Stomach (tissue), 9 donors: ENCODE results near the gene MLLT6. TPM values are rescaled to one million over a fixed set of nuclear protein-coding genes. Genes with fewer than 3 reads are reported as not detected.
A peak's percentile ranks its signal among the peaks of the same experiment; 100 is the strongest.
"Not testable (repeated sequence)": the region's sequence is repeated elsewhere in the genome, so short reads cannot be mapped to it uniquely, and the experiment has no call there.

ENCODE experiments used
- DNase-seq, 2 donors: peaks; one replicate each; pipeline versions ENCODE4 v3.0.0 to v3.0.0-alpha.2; 2013 to 2019
- H3K27ac ChIP-seq, 5 donors: fragments of 200-600 bp in 4 of 5; sonication (generic) in 4 of 5; one replicate each; pipeline ENCODE4 v1.5.1; 2013 to 2019; ENCODE audit warnings: mild to moderate bottlenecking in 1 of 5, moderate library complexity in 1 of 5
- H3K27me3 ChIP-seq, 3 donors: fragments of 200-600 bp; sonication (generic); one replicate each; pipeline ENCODE4 v1.5.1; 2017 to 2019; ENCODE audit warnings: mixed run types in 1 of 3
- H3K36me3 ChIP-seq, 4 donors: fragments of 200-600 bp; sonication (generic); 1 replicate in 3 of 4; 2 replicates in 1 of 4; pipeline ENCODE4 v1.5.1; 2016 to 2019
- H3K4me1 ChIP-seq, 4 donors: fragments of 200-600 bp; sonication (generic); one replicate each; pipeline ENCODE4 v1.5.1; 2016 to 2019
- H3K4me3 ChIP-seq, 4 donors: fragments of 200-600 bp; sonication (generic) in 3 of 4; one replicate each; pipeline ENCODE4 v1.5.1; 2016 to 2019; ENCODE audit warnings: mild to moderate bottlenecking in 1 of 4
- H3K9me3 ChIP-seq, 4 donors: fragments of 200-600 bp; sonication (generic); one replicate each; pipeline ENCODE4 v1.5.1; 2016 to 2019
- CTCF ChIP-seq, 7 experiments: fragments of 450-650 bp in 4 of 7; fragments of 200-600 bp in 3 of 7; sonication (generic) in 3 of 7; IDR thresholded peaks; one replicate each; pipeline ENCODE4 v1.5.1; 2016 to 2019; ENCODE audit warnings: antibody characterized with exemption in 7 of 7, control low read depth in 2 of 7, mild to moderate bottlenecking in 1 of 7
- EP300 ChIP-seq: sonication (generic); formaldehyde crosslinking; IDR thresholded peaks from one replicate; pipeline ENCODE4 v1.6.1; 2017; ENCODE audit warnings: antibody characterized with exemption
- POLR2A ChIP-seq, 4 donors: fragments of 450-650 bp; IDR thresholded peaks; one replicate each; pipeline ENCODE4 v1.6.1; 2016; ENCODE audit warnings: antibody characterized with exemption in 4 of 4, control low read depth in 2 of 4, mild to moderate bottlenecking in 1 of 4, moderate library complexity in 1 of 4
- POLR2AphosphoS5 ChIP-seq, 3 donors: sonication (generic); formaldehyde crosslinking; IDR thresholded peaks; one replicate each; pipeline ENCODE4 v1.6.1; 2016; ENCODE audit warnings: antibody characterized with exemption in 3 of 3
- WGBS, 5 donors: extraction: QIAGEN DNeasy Blood & Tissue Kit in 3 of 5; methylation state at CpG; one replicate each; pipeline versions ENCODE4 v1.1.5 to v1.1.7; 2013 to 2018; 5-methylcytosine and 5-hydroxymethylcytosine counted together
- intact Hi-C: fragments of 100-400 bp; cut with DNase I; formaldehyde crosslinking; loops from one replicate; pipeline ENCODE4 v1.15.1; 2023; ENCODE audit warnings: low total_unique reads
- polyA plus RNA-seq, 3 donors: library from polyadenylated mRNA; stranded (reverse); fragments of 200-250 nt; gene quantifications; one replicate each; pipeline ENCODE4 v1.2.3, GENCODE V29; 2013
- total RNA-seq, 5 donors: library from RNA; depleted of rRNA; stranded (reverse); fragments of >200 nt; gene quantifications; one replicate each; pipeline versions ENCODE4 v1.1.0 to v1.2.3, GENCODE V29; 2014 to 2016
- donor health status: healthy with polysubstance abuse.
- donor health status: Bipolar disorder and iron deficiency.
- donor health status: healthy.

Gene MLLT6
- total and polyA plus RNA-seq, 8 donors, result 26.0 to 312 (median 55.7) TPM

- peaks cover 52 to 98% (median 91%) of the 10 kb centered on the region in 4 donors for H3K36me3 ChIP-seq
- TF ChIP-seq POLR2A (IDR thresholded peaks at IDR 0.05) (no peak), CTCF (IDR thresholded peaks at IDR 0.05) (no peak), EP300 (no peak), POLR2AphosphoS5 (IDR thresholded peaks at IDR 0.05) (no peak)
- no peak overlapping the region for H3K4me3 ChIP-seq
- intact Hi-C loops, result no loop called here
- DNase-seq, result no peak
- H3K4me1 ChIP-seq, result peaks cover 13 to 42% (median 31%) of the 10 kb centered on the region in 4 donors
- WGBS, 5 donors, result 80 to 89% (median 86%) methylated on average over 6 of the region's 6 CpGs
- H3K27me3 ChIP-seq, result no peaks in the 10 kb centered on the region
- H3K27ac ChIP-seq, result no peak overlapping the region
- no peaks in the 10 kb centered on the region for H3K9me3 ChIP-seq
Measured at GRCh38 chr17:38720941-38721340, 15.9 kb downstream of the MLLT6 start.

GRCh38 chr17:38721802-38722201 is 16.7 kb downstream of the MLLT6 start:
- Histone ChIP-seq H3K36me3 (peaks cover 44 to 89% (median 83%) of the 10 kb centered on the region in 4 donors), H3K27me3 (no peaks in the 10 kb centered on the region), H3K4me1 (peaks cover 13 to 44% (median 33%) of the 10 kb centered on the region in 4 donors), H3K9me3 (no peaks in the 10 kb centered on the region), H3K27ac (no peak overlapping the region), H3K4me3 (no peak overlapping the region)
- TF ChIP-seq EP300 (no peak), POLR2A (IDR thresholded peaks at IDR 0.05) (no peak), POLR2AphosphoS5 (IDR thresholded peaks at IDR 0.05) (no peak), CTCF (IDR thresholded peaks at IDR 0.05) (no peak)
- DNase-seq, result no peak
- 84 to 95% (median 88%) methylated on average over 5 to 16 of the region's 16 CpGs for WGBS, 5 donors
- intact Hi-C loops, result no loop called here

- 27 to 43% (median 33%) methylated on average over 9 to 16 of the region's 16 CpGs for WGBS, 5 donors
- peak overlapping the region in 1 of 4 donors; percentile 12 for H3K4me3 ChIP-seq
- peak overlapping the region in 3 of 5 donors; percentile 1 to 20 (median 13) for H3K27ac ChIP-seq
- no peaks in the 10 kb centered on the region for H3K9me3 ChIP-seq
- H3K27me3 ChIP-seq, result no peaks in the 10 kb centered on the region
- peaks cover 32 to 63% (median 57%) of the 10 kb centered on the region in 4 donors for H3K36me3 ChIP-seq
- intact Hi-C loops, result no loop called here
- DNase-seq, result peak; percentile 77 to 88
- TF ChIP-seq POLR2AphosphoS5 (IDR thresholded peaks at IDR 0.05) (peak in 1 of 3 donors; percentile 49), CTCF (IDR thresholded peaks at IDR 0.05) (no peak)
- peaks cover 22 to 51% (median 42%) of the 10 kb centered on the region in 4 donors for H3K4me1 ChIP-seq
Measured at GRCh38 chr17:38724337-38724988, 19.4 kb downstream of the MLLT6 start.

GRCh38 chr17:38725066-38725465 is 20.0 kb downstream of the MLLT6 start:
- 55 to 70% (median 62%) methylated on average over 10 of the region's 10 CpGs for WGBS, 5 donors
- Histone ChIP-seq H3K9me3 (no peaks in the 10 kb centered on the region), H3K4me1 (peaks cover 26 to 55% (median 44%) of the 10 kb centered on the region in 4 donors), H3K4me3 (peak overlapping the region in 1 of 4 donors; percentile 12), H3K27me3 (no peaks in the 10 kb centered on the region), H3K27ac (peak overlapping the region in 1 of 5 donors; percentile 13), H3K36me3 (peaks cover 32 to 57% (median 51%) of the 10 kb centered on the region in 4 donors)
- intact Hi-C loops, result no loop called here
- TF ChIP-seq EP300, result no peak
- TF ChIP-seq POLR2A (IDR thresholded peaks at IDR 0.05), result no peak
- no peak for TF ChIP-seq CTCF (IDR thresholded peaks at IDR 0.05)
- no peak for TF ChIP-seq POLR2AphosphoS5 (IDR thresholded peaks at IDR 0.05)
- DNase-seq, result no peak

GRCh38 chr17:38726145-38726544 is 21.1 kb downstream of the MLLT6 start:
- H3K27ac ChIP-seq, H3K27me3 ChIP-seq, H3K9me3 ChIP-seq, intact Hi-C loops, H3K4me3 ChIP-seq: not testable (repeated sequence)
- Histone ChIP-seq H3K4me1 (peaks cover 30 to 63% (median 48%) of the 10 kb centered on the region in 4 donors), H3K36me3 (peaks cover 25 to 46% (median 40%) of the 10 kb centered on the region in 4 donors)
- WGBS, 5 donors, result 20 to 43% (median 28%) methylated on average over 2 to 8 of the region's 8 CpGs
- peak in 1 of 2 donors; percentile 79 for DNase-seq
